ENCODE measurements around the gene ETNK2.
"Not testable (repeated sequence)": the region's sequence is repeated elsewhere in the genome, so short reads cannot be mapped to it uniquely, and the experiment has no call there.

Gene ETNK2

GRCh38 chr1:204105131-204105515, 46.7 kb downstream of the ETNK2 start:
- ChIA-PET CTCF (no interaction called here), POLR2A (no interaction called here)
- TF ChIP-seq HDGF (IDR thresholded peaks at IDR 0.05; ENCODE audit: borderline replicate concordance) (no peak), NFRKB (IDR thresholded peaks at IDR 0.05) (no peak), ELF4 (IDR thresholded peaks at IDR 0.05) (no peak), FOXM1 (IDR thresholded peaks at IDR 0.05; ENCODE audit: borderline replicate concordance) (no peak), TARDBP (IDR thresholded peaks at IDR 0.05) (no peak), SUZ12 (IDR thresholded peaks at IDR 0.05) (no peak), ZNF384 (IDR thresholded peaks at IDR 0.05) (no peak), ARNT (IDR thresholded peaks at IDR 0.05) (no peak), FOXK2 (IDR thresholded peaks at IDR 0.05) (no peak), FOXA1 (IDR thresholded peaks at IDR 0.05) (no peak), BHLHE40 (IDR thresholded peaks at IDR 0.05; ENCODE audit: borderline replicate concordance) (no peak), LEF1 (IDR thresholded peaks at IDR 0.05; ENCODE audit: borderline replicate concordance) (no peak), SP1 (IDR thresholded peaks at IDR 0.05) (no peak), L3MBTL2 (conservative IDR thresholded peaks at IDR 0.05) (no peak), CTBP1 (IDR thresholded peaks at IDR 0.05; ENCODE audit: borderline replicate concordance) (no peak)
- TF ChIP-seq, protein P1, sequence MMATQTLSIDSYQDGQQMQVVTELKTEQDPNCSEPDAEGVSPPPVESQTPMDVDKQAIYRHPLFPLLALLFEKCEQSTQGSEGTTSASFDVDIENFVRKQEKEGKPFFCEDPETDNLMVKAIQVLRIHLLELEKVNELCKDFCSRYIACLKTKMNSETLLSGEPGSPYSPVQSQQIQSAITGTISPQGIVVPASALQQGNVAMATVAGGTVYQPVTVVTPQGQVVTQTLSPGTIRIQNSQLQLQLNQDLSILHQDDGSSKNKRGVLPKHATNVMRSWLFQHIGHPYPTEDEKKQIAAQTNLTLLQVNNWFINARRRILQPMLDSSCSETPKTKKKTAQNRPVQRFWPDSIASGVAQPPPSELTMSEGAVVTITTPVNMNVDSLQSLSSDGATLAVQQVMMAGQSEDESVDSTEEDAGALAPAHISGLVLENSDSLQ (IDR thresholded peaks at IDR 0.05) = no peak
- DNase-seq (ENCODE audit: extremely low spot score) = no peak

DNA sequence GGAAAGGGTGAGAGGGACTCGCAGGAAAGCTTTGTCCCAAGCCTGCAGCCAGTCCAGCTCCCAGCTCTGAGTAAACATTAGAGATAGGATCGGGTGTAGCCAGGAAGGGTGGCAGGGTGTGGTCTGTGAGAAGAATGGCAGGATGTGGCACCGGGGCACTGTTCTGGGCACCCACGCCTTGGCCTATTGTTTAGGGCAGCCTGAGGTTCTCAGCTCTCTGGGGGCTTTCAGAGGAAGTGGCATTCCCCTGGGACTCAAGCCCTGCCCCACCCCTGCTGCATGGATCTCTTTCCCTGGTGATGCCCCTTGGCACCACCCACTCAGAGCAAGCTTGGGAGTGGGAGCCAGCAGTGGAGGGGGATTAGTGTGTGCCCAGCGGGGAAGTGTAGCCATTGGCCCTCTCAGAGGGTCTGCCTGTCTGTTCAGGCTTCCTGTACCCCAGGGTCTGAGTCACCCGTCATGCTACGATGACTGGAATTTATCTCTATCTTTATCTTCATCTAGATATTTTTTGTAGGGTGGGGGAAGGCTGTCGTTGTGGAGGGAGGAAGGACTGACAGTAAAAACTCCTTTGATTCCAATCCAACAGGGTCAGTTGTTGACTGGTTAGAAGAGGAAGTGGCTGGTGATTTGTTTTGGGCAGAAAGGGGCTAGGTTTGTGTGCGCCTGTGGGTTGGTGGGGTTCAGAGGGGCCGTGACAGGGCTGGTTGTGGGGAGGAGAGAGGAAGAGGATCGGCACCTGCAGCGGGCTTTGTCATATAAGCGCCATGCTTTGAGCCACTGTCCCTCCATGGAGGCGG, 47.3 kb downstream of the ETNK2 start:
- POLR2A ChIA-PET = no interaction called here
- TF ChIP-seq HDGF (IDR thresholded peaks at IDR 0.05; ENCODE audit: borderline replicate concordance) (no peak), BHLHE40 (IDR thresholded peaks at IDR 0.05; ENCODE audit: borderline replicate concordance) (no peak), CTBP1 (IDR thresholded peaks at IDR 0.05; ENCODE audit: borderline replicate concordance) (no peak)
- CTCF ChIA-PET = no interaction called here
- DNase-seq (ENCODE audit: extremely low spot score) = no peak

DNA sequence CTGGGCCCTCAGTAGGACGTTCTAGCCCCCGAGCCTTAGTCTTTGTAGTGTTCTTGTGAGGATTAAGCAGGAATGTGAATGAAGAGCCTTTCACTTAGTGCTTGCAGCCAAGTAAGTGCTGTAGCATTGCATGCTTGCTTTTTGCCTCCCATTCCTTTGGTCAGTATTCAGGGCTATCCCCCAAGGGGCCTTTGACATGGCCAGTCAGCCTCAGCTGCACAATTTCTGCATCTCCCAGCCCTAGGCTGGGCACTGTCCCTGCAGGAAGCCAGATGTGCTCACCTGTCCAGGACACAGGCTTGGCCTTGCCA, 48.5 kb downstream of the ETNK2 start:
- CTCF ChIA-PET = no interaction called here
- POLR2A ChIA-PET = no interaction called here

GRCh38 chr1:204102739-204103430, 49.0 kb downstream of the ETNK2 start:
- no peak for DNase-seq (ENCODE audit: extremely low spot score)
- CTCF ChIA-PET = no interaction called here
- POLR2A ChIA-PET = no interaction called here
- no peak for TF ChIP-seq CTBP1 (IDR thresholded peaks at IDR 0.05; ENCODE audit: borderline replicate concordance)
- TF ChIP-seq ZNF384 (IDR thresholded peaks at IDR 0.05) = no peak
- no peak for TF ChIP-seq ELF4 (IDR thresholded peaks at IDR 0.05)

More for the DNA sequence above, 48.5 kb downstream of the ETNK2 start:
- DNase-seq (ENCODE audit: extremely low spot score) = no peak
- no peak for TF ChIP-seq ARNT (IDR thresholded peaks at IDR 0.05)
- no peak for TF ChIP-seq HDGF (IDR thresholded peaks at IDR 0.05; ENCODE audit: borderline replicate concordance)
- no peak for TF ChIP-seq FOXA1 (IDR thresholded peaks at IDR 0.05)
- no peak for TF ChIP-seq SP1 (IDR thresholded peaks at IDR 0.05)
- no peak for TF ChIP-seq ZNF384 (IDR thresholded peaks at IDR 0.05)

DNA sequence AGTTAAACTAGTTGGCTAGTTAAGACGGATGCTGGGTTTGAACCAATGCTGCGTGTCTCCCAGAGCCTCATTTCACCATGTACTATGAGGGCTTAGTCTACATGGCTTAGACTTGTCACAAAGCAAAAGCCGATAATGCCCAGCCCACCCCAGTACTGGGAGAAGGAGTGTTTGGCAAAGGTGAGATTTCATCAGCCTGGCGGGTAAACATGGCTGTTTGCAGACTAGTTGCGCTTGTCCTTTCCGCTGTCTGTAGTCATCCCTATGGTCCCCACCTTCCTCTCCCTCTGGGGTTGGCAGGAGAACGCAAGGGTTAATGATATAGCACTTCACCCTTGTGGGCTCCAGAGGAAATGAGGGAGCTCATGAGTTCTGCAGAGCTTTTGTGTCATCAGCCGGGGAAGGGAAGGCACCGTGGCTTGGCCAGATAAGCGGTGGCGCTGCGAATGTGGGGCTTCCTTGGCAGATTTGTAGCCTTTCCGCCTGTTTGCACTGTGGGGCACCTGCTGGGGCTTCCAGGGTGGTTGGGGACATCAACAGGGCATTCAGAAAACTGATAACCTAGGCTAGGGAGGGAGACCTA, 49.7 kb downstream of the ETNK2 start:
- TF ChIP-seq BHLHE40 (IDR thresholded peaks at IDR 0.05; ENCODE audit: borderline replicate concordance) = no peak
- TF ChIP-seq, protein P1 (IDR thresholded peaks at IDR 0.05) = no peak
- no peak for TF ChIP-seq CTBP1 (IDR thresholded peaks at IDR 0.05; ENCODE audit: borderline replicate concordance)
- no peak for TF ChIP-seq FOXK2 (IDR thresholded peaks at IDR 0.05)
- no peak for DNase-seq (ENCODE audit: extremely low spot score)
- ChIA-PET POLR2A (no interaction called here), CTCF (no interaction called here)

- DNase-seq (ENCODE audit: extremely low spot score); CTCF ChIA-PET; POLR2A ChIA-PET: not testable (repeated sequence)
These were observed 52.1 kb downstream of the ETNK2 start for GRCh38 chr1:204099754-204100153.

DNA sequence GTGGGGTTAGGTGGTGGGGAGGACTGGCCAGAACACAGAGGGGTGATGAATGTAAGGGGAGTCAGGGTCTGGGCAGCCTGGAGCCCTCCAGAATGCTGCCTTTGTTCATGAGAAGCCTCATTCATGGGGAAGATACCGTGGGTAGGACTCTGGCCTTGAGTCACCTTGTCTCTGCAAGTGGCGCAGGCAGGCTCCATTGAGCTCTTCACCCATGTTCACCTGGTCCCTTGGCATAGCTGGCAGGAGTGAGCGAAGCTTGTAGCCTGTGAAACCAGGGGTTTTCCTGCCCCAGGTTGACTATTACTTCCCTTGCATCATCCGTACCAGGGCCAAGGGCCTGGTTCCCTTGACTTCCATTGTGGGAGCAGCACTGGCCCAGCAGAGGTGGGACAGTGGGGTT, 53.2 kb downstream of the ETNK2 start:
- CTCF ChIA-PET = interaction anchor here (0.9 kb wide), 1 partner anchor 31 kb away, joined by 3 read pairs; no protein-coding TSS in a partner anchor

More for the DNA sequence above, 53.2 kb downstream of the ETNK2 start:
- DNase-seq (ENCODE audit: extremely low spot score) = no peak
- POLR2A ChIA-PET = no interaction called here
- no peak for TF ChIP-seq ELF4 (IDR thresholded peaks at IDR 0.05)
- no peak for TF ChIP-seq BHLHE40 (IDR thresholded peaks at IDR 0.05; ENCODE audit: borderline replicate concordance)
- TF ChIP-seq CTBP1 (IDR thresholded peaks at IDR 0.05; ENCODE audit: borderline replicate concordance) = no peak
- no peak for TF ChIP-seq SUZ12 (IDR thresholded peaks at IDR 0.05)
- no peak for TF ChIP-seq FOXA1 (IDR thresholded peaks at IDR 0.05)
- no peak for TF ChIP-seq TARDBP (IDR thresholded peaks at IDR 0.05)
- no peak for TF ChIP-seq FOXM1 (IDR thresholded peaks at IDR 0.05; ENCODE audit: borderline replicate concordance)
- TF ChIP-seq ARNT (IDR thresholded peaks at IDR 0.05) = no peak
- TF ChIP-seq L3MBTL2 (conservative IDR thresholded peaks at IDR 0.05) = no peak
- TF ChIP-seq LEF1 (IDR thresholded peaks at IDR 0.05; ENCODE audit: borderline replicate concordance) = no peak
- TF ChIP-seq, protein P1 (IDR thresholded peaks at IDR 0.05) = no peak
- no peak for TF ChIP-seq FOXK2 (IDR thresholded peaks at IDR 0.05)
- no peak for TF ChIP-seq SP1 (IDR thresholded peaks at IDR 0.05)
- no peak for TF ChIP-seq ZNF384 (IDR thresholded peaks at IDR 0.05)

Data from HEK293T (cell line).